ENCODE measurements around the gene HOXC10. TPM values are rescaled to one million over a fixed set of nuclear protein-coding genes. Genes with fewer than 3 reads are reported as not detected.

The HOXC10 gene
- total and polyA plus RNA-seq, 4 donors, result 0.18 TPM; not detected in 3

- WGBS, 2 donors, result 7 to 8% methylated on average over 13 of the region's 13 CpGs
- ATAC-seq (ENCODE audit: insufficient read depth, low FRiP score), result no peak
- no peak for DNase-seq
- Histone ChIP-seq H3K9ac (ENCODE audit: insufficient read depth in 1 of 2, low read length in 2 of 2) (no peak overlapping the region), H3K4me3 (no peak overlapping the region), H3K27me3 (ENCODE audit: control insufficient read depth in 3 of 3, insufficient read depth in 3 of 3, low read length in 2 of 3) (peaks cover 10 to 97% (median 96%) of the 10 kb centered on the region in 3 donors), H3K27ac (ENCODE audit: low read depth in 1 of 2, low read length in 1 of 2) (no peak overlapping the region), H3K4me1 (ENCODE audit: control insufficient read depth in 5 of 5, insufficient read depth in 5 of 5, low read length in 5 of 5) (peaks cover 0 to 2% (median 0%) of the 10 kb centered on the region in 5 donors), H3K36me3 (ENCODE audit: control insufficient read depth in 4 of 4, insufficient read depth in 4 of 4, low read length in 4 of 4) (no peaks in the 10 kb centered on the region), H3K9me3 (ENCODE audit: control insufficient read depth in 4 of 4, insufficient read depth in 3 of 4, low read length in 3 of 4) (peaks cover 0 to 8% (median 0%) of the 10 kb centered on the region in 4 donors)
- TF ChIP-seq CTCF (IDR thresholded peaks at IDR 0.05; ENCODE audit: control extremely low read depth, extremely low read depth), result no peak
Measured at GRCh38 chr12:53952335-53952694, 32.6 kb upstream of the HOXC10 start.

DNA sequence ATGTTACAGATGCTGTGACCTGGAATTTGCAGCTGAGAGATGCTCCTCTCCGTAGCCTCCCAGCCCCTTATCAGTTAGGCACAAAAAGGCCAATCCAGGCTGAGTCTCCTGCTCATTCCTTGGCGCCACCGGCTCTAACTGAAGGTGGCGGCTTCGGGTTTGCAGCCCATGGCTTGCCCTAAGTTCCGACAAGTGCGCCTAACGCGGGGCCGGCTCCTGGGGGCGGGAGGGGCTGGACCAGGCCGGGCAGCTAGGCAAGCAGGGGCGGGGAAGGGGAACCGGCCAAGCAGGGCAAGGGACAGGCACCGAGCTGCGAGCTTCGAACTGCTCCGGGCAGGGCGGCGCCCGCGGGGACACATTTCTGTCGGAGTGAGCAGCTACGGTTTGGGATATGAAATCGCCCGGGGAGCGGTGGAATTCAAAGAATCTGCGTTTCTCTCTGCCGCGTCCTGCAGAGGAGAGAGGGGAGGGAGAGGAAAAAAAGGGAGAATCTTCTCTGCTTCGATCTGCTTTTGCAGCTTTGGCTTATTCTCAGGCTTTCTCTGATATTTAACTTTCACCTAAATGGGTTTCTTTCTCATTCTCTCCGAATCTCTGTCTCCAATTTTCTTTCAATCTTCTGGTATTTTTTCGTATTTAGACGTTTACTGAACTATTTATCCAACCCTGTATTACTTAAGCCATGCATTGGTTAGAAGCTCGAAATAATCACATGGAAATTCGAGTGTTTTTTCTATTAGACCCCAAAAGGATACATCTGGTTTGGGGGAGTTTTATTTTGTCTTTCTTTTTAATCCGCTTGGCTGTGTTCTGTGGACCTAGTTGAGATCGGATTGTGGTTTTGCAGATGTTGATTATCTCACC is 31.8 kb upstream of the HOXC10 start:
- Histone ChIP-seq H3K36me3 (ENCODE audit: control insufficient read depth in 4 of 4, insufficient read depth in 4 of 4, low read length in 4 of 4) (no peaks in the 10 kb centered on the region), H3K27ac (ENCODE audit: low read depth in 1 of 2, low read length in 1 of 2) (no peak overlapping the region), H3K9ac (ENCODE audit: insufficient read depth in 1 of 2, low read length in 2 of 2) (no peak overlapping the region), H3K4me1 (ENCODE audit: control insufficient read depth in 5 of 5, insufficient read depth in 5 of 5, low read length in 5 of 5) (peaks cover 0 to 2% (median 0%) of the 10 kb centered on the region in 5 donors), H3K9me3 (ENCODE audit: control insufficient read depth in 4 of 4, insufficient read depth in 3 of 4, low read length in 3 of 4) (peaks cover 0 to 8% (median 0%) of the 10 kb centered on the region in 4 donors), H3K4me3 (no peak overlapping the region), H3K27me3 (ENCODE audit: control insufficient read depth in 3 of 3, insufficient read depth in 3 of 3, low read length in 2 of 3) (peaks cover 16 to 97% (median 96%) of the 10 kb centered on the region in 3 donors)
- 6% methylated on average over 37 to 38 of the region's 38 CpGs for WGBS, 2 donors
- no peak for DNase-seq
- ATAC-seq (ENCODE audit: insufficient read depth, low FRiP score), result no peak
- no peak for TF ChIP-seq CTCF (IDR thresholded peaks at IDR 0.05; ENCODE audit: control extremely low read depth, extremely low read depth)

GRCh38 chr12:53953831-53954693 is 30.9 kb upstream of the HOXC10 start:
- Histone ChIP-seq H3K9ac (ENCODE audit: insufficient read depth in 1 of 2, low read length in 2 of 2) (no peak overlapping the region), H3K4me1 (ENCODE audit: control insufficient read depth in 5 of 5, insufficient read depth in 5 of 5, low read length in 5 of 5) (peaks cover 0 to 2% (median 0%) of the 10 kb centered on the region in 5 donors), H3K36me3 (ENCODE audit: control insufficient read depth in 4 of 4, insufficient read depth in 4 of 4, low read length in 4 of 4) (no peaks in the 10 kb centered on the region), H3K27ac (ENCODE audit: low read depth in 1 of 2, low read length in 1 of 2) (no peak overlapping the region), H3K4me3 (no peak overlapping the region), H3K9me3 (ENCODE audit: control insufficient read depth in 4 of 4, insufficient read depth in 3 of 4, low read length in 3 of 4) (peaks cover 0 to 8% (median 0%) of the 10 kb centered on the region in 4 donors), H3K27me3 (ENCODE audit: control insufficient read depth in 3 of 3, insufficient read depth in 3 of 3, low read length in 2 of 3) (peaks cover 19 to 97% (median 96%) of the 10 kb centered on the region in 3 donors)
- TF ChIP-seq CTCF (IDR thresholded peaks at IDR 0.05; ENCODE audit: control extremely low read depth, extremely low read depth), result no peak
- DNase-seq, result no peak
- no peak for ATAC-seq (ENCODE audit: insufficient read depth, low FRiP score)
- 8 to 10% methylated on average over 19 of the region's 19 CpGs for WGBS, 2 donors

Data from lung (tissue), 12 donors.